GM10248 (cell line): ENCODE data around the gene SEMA7A.
"Not testable (repeated sequence)": the region's sequence is repeated elsewhere in the genome, so short reads cannot be mapped to it uniquely, and the experiment has no call there.

Experiments used
- CTCF ChIA-PET: fragments of 300-600 bp; sonication (Branson Sonifier 250); formaldehyde crosslinking; extraction: SDS; loops from one replicate; lab custom pipeline; 2021; ENCODE audit warnings: antibody characterized with exemption; lab: Yijun Ruan, JAX
- POLR2A ChIA-PET: fragments of 350-650 bp; sonication (Branson Sonifier 250); formaldehyde crosslinking; extraction: SDS; loops from one replicate; lab custom pipeline; 2020; ENCODE audit warnings: antibody characterized with exemption; lab: Yijun Ruan, JAX
- DNase-seq: peaks from one replicate; pipeline ENCODE4 v3.0.0; 2012; ENCODE audit errors: extremely low spot score
- CTCF ChIP-seq: IDR thresholded peaks from 2 replicates; pipeline ENCODE4 v1.5.1; 2012; ENCODE audit warnings: mild to moderate bottlenecking, low read depth; ENCODE audit errors: extremely low read depth, missing control alignments, control extremely low read depth

SEMA7A gene

GRCh38 chr15:74391582-74392450, 41.9 kb downstream of the SEMA7A start:
- ChIA-PET POLR2A (interaction anchor here (3.3 to 3.7 kb wide), 2 partner anchors 7 to 11 kb away, joined by 17 read pairs; no protein-coding TSS in a partner anchor), CTCF (interaction anchor here (1.2 to 6.2 kb wide), 5 partner anchors 7 to 379 kb away, joined by 3 to 95 read pairs (median 4); no protein-coding TSS in a partner anchor)
- no peak for DNase-seq
- TF ChIP-seq CTCF: no peak

GRCh38 chr15:74390647-74391288, 43.0 kb downstream of the SEMA7A start:
- no peak for TF ChIP-seq CTCF
- DNase-seq: no peak
- POLR2A ChIA-PET: no interaction called here
- CTCF ChIA-PET: interaction anchor here (1.0 to 1.8 kb wide), 5 partner anchors 10 to 46 kb away, joined by 3 to 5 read pairs (median 3); no protein-coding TSS in a partner anchor

GRCh38 chr15:74390049-74390646, 43.6 kb downstream of the SEMA7A start:
- DNase-seq, POLR2A ChIA-PET: not testable (repeated sequence)
- CTCF ChIA-PET: interaction anchor here (1.0 to 2.4 kb wide), 7 partner anchors 11 to 99 kb away, joined by 3 to 14 read pairs (median 4); no protein-coding TSS in a partner anchor

- POLR2A ChIA-PET: interaction anchor here (1.5 kb wide), 1 partner anchor 14 kb away, joined by 7 read pairs; no protein-coding TSS in a partner anchor
- CTCF ChIA-PET: interaction anchor here (0.9 to 2.4 kb wide), 9 partner anchors 11 to 242 kb away, joined by 3 to 14 read pairs (median 4); no protein-coding TSS in a partner anchor
- TF ChIP-seq CTCF: no peak
- no peak for DNase-seq
Observed at GRCh38 chr15:74389241-74390048, 44.3 kb downstream of the SEMA7A start.

- no peak for DNase-seq
- POLR2A ChIA-PET: interaction anchor here (1.5 kb wide), 1 partner anchor 15 kb away, joined by 7 read pairs; no protein-coding TSS in a partner anchor
- no peak for TF ChIP-seq CTCF
- CTCF ChIA-PET: interaction anchor here (0.9 to 2.4 kb wide), 9 partner anchors 12 to 243 kb away, joined by 3 to 14 read pairs (median 3); no protein-coding TSS in a partner anchor
Observed at GRCh38 chr15:74388363-74388951, 45.3 kb downstream of the SEMA7A start.

GRCh38 chr15:74387621-74388362, 46.0 kb downstream of the SEMA7A start:
- TF ChIP-seq CTCF: no peak
- CTCF ChIA-PET: interaction anchor here (1.0 to 22.3 kb wide), 8 partner anchors 7 to 51 kb away, joined by 3 to 827 read pairs (median 12); partner anchors contain the start of gene SEMA7A
- no peak for DNase-seq
- POLR2A ChIA-PET: no interaction called here
